PFSK-1 (cell line): Measurements from ENCODE around the gene PGBD4. TPM values are rescaled to one million over a fixed set of nuclear protein-coding genes. Genes with fewer than 3 reads are reported as not detected.

Experiments used
- FOXP2 ChIP-seq: optimal IDR thresholded peaks from 2 replicates; pipeline ENCODE3; 2011; ENCODE audit warnings: borderline replicate concordance, control low read depth, inconsistent platforms; ENCODE audit not compliant: insufficient read depth; ENCODE audit errors: extremely low read length, extremely low read depth
- POLR2AphosphoS5 ChIP-seq: IDR thresholded peaks from 2 replicates; pipeline ENCODE4 v1.6.1; 2012; ENCODE audit warnings: low read depth, mild to moderate bottlenecking, control low read depth, low read length, moderate library complexity
- REST ChIP-seq, 2 experiments: IDR thresholded peaks; 2 replicates each; pipeline versions ENCODE4 v1.6.1 to v1.8.0; 2011 to 2012; ENCODE audit warnings: low read depth in 2 of 2, low read length in 2 of 2, control low read depth in 1 of 2, inconsistent platforms in 1 of 2, mild to moderate bottlenecking in 1 of 2, moderate library complexity in 1 of 2; ENCODE audit not compliant: insufficient read depth in 1 of 2
- SIN3A ChIP-seq: IDR thresholded peaks from 2 replicates; pipeline ENCODE4 v1.6.1; 2012; ENCODE audit warnings: mild to moderate bottlenecking, low read length, moderate library complexity, borderline replicate concordance; ENCODE audit not compliant: insufficient read depth
- TAF1 ChIP-seq: IDR thresholded peaks from 2 replicates; pipeline ENCODE4 v1.6.1; 2012; ENCODE audit warnings: low read length, control low read depth, borderline replicate concordance; ENCODE audit not compliant: insufficient read depth
- polyA plus RNA-seq: library from polyadenylated mRNA; unstranded; fragments of >200 nt; gene quantifications from one replicate; pipeline ENCODE4 v1.2.1, GENCODE V29; 2012; ENCODE audit warnings: low read depth, missing spikeins; ENCODE audit not compliant: insufficient read length

Gene PGBD4
- polyA plus RNA-seq: 0.79 TPM

GRCh38 chr15:34101366-34102174, at the start of gene PGBD4, which contains the start of gene EMC7:
Gene PGBD4, plus strand, starts transcription at chr15:34102083. Its CDS starts 449 bp downstream, at chr15:34102532.
Gene EMC7, minus strand, starts transcription at chr15:34101862. Its CDS starts 23 bp downstream, at chr15:34101839.
- TF ChIP-seq TAF1 (peak; percentile 81), REST (IDR thresholded peaks at IDR 0.05; ENCODE audit: insufficient read depth in 1 of 2, low read depth in 2 of 2, low read length in 2 of 2) (peak; percentile 44 to 47; a peak in 1 of 4 replicates), FOXP2 (peak; percentile 68), SIN3A (no peak; the same call in 1 of the 2 replicates), POLR2AphosphoS5 (peak; percentile 96)

- TF ChIP-seq POLR2AphosphoS5: no peak
- no peak for TF ChIP-seq SIN3A
- TF ChIP-seq TAF1: no peak
- TF ChIP-seq FOXP2: no peak
- no peak for TF ChIP-seq REST (IDR thresholded peaks at IDR 0.05; ENCODE audit: insufficient read depth in 1 of 2, low read depth in 2 of 2, low read length in 2 of 2)
Measured at GRCh38 chr15:34054081-34054707, 47.7 kb upstream of the PGBD4 start.

- TF ChIP-seq REST (IDR thresholded peaks at IDR 0.05; ENCODE audit: insufficient read depth in 1 of 2, low read depth in 2 of 2, low read length in 2 of 2) (no peak), SIN3A (no peak), POLR2AphosphoS5 (no peak)
Measured at GRCh38 chr15:34055868-34056595, 45.9 kb upstream of the PGBD4 start.

- no peak for TF ChIP-seq POLR2AphosphoS5
- no peak for TF ChIP-seq FOXP2
- no peak for TF ChIP-seq SIN3A
- TF ChIP-seq TAF1: no peak
- no peak for TF ChIP-seq REST (IDR thresholded peaks at IDR 0.05; ENCODE audit: insufficient read depth in 1 of 2, low read depth in 2 of 2, low read length in 2 of 2)
Measured at GRCh38 chr15:34056911-34057310, 45.0 kb upstream of the PGBD4 start.
